Lower leg skin (tissue), 3 donors: Measurements from ENCODE around the gene MINK1.

Source experiments
- CTCF ChIP-seq, 3 donors: fragments of 450-650 bp; IDR thresholded peaks; one replicate each; pipeline ENCODE4 v1.5.1; 2016; ENCODE audit warnings: antibody characterized with exemption in 3 of 3, mild to moderate bottlenecking in 3 of 3, moderate library complexity in 2 of 3
- POLR2A ChIP-seq, 2 donors: fragments of 450-650 bp; IDR thresholded peaks; one replicate each; pipeline ENCODE4 v1.6.1; 2016 to 2017; ENCODE audit warnings: antibody characterized with exemption in 2 of 2, mild to moderate bottlenecking in 1 of 2, moderate library complexity in 1 of 2

GRCh38 chr17:4810696-4811290 is 22.3 kb upstream of the MINK1 start:
- TF ChIP-seq POLR2A (IDR thresholded peaks at IDR 0.05): no peak
- TF ChIP-seq CTCF (IDR thresholded peaks at IDR 0.05): no peak
